Panc1 (cell line): Measurements from ENCODE around the gene PGPEP1. TPM values are rescaled to one million over a fixed set of nuclear protein-coding genes. Genes with fewer than 3 reads are reported as not detected.

Source experiments
- ATAC-seq: fragments of 200-7000 bp; cut with Tn5 transposase; 2 replicates; pipeline ENCODE4 v1.9.1; 2020; ENCODE audit warnings: mild to moderate bottlenecking, moderate library complexity
- BruUV-seq: library from RNA; stranded (reverse); fragments of 400-500 nt; replicated peaks from 2 replicates; lab custom pipeline; 2021; lab: Mats Ljungman, UMichigan
- CTCF ChIA-PET: fragments of 300-600 bp; sonication (Branson Sonifier 250); formaldehyde crosslinking; loops from one replicate; lab custom pipeline; 2022; ENCODE audit warnings: antibody characterized with exemption; lab: Charles Lee
- POLR2A ChIA-PET: fragments of 300-600 bp; sonication (Branson Sonifier 250); formaldehyde crosslinking; loops from one replicate; lab custom pipeline; 2022; ENCODE audit warnings: antibody characterized with exemption; lab: Charles Lee
- DNase-seq: peaks from one replicate; pipeline ENCODE4 v3.0.0-alpha.2; 2010; ENCODE audit warnings: low read depth, low spot score
- H3K27ac ChIP-seq: 2 replicates; pipeline ENCODE4 v1.5.1; 2011; ENCODE audit warnings: mild to moderate bottlenecking, low read length, inconsistent platforms
- H3K27me3 ChIP-seq: fragments of 200-500 bp; sonication (Bioruptor generic); 2 replicates; pipeline ENCODE4 v1.6.0; 2014; ENCODE audit warnings: low read length, inconsistent platforms; ENCODE audit not compliant: control insufficient read depth, insufficient read depth
- H3K36me3 ChIP-seq: fragments of 200-500 bp; sonication (Bioruptor generic); 2 replicates; pipeline ENCODE4 v1.5.1; 2014; ENCODE audit warnings: inconsistent platforms, mild to moderate bottlenecking, low read length, moderate library complexity; ENCODE audit not compliant: control insufficient read depth, insufficient read depth
- H3K4me1 ChIP-seq: 2 replicates; pipeline ENCODE4 v1.5.1; 2011; ENCODE audit warnings: inconsistent platforms, mild to moderate bottlenecking, low read length, moderate library complexity; ENCODE audit not compliant: control insufficient read depth, insufficient read depth
- H3K4me3 ChIP-seq, 2 experiments: 2 replicates each; pipeline ENCODE4 v1.5.1; 2011 to 2012; ENCODE audit warnings: low read depth in 2 of 2, low read length in 2 of 2, mild to moderate bottlenecking in 2 of 2, inconsistent platforms in 1 of 2, moderate library complexity in 1 of 2
- H3K9me3 ChIP-seq: fragments of 200-500 bp; sonication (Bioruptor generic); 2 replicates; pipeline ENCODE4 v1.5.1; 2014; ENCODE audit warnings: low read depth, mild to moderate bottlenecking, inconsistent platforms, low read length, moderate library complexity; ENCODE audit not compliant: control insufficient read depth, insufficient read depth
- POLR2AphosphoS5 ChIP-seq: IDR thresholded peaks from 2 replicates; pipeline ENCODE4 v1.6.1; 2012; ENCODE audit warnings: mild to moderate bottlenecking, low read depth, low read length, moderate library complexity
- SIN3A ChIP-seq: IDR thresholded peaks from 2 replicates; pipeline ENCODE4 v1.6.1; 2012; ENCODE audit warnings: low read depth, mild to moderate bottlenecking, low read length, moderate library complexity, borderline replicate concordance; ENCODE audit not compliant: insufficient read depth
- TCF7L2 ChIP-seq: IDR thresholded peaks from 2 replicates; pipeline ENCODE4 v1.6.1; 2011; ENCODE audit warnings: mild to moderate bottlenecking, low read depth, low read length, inconsistent platforms
- in situ Hi-C: cut with HindIII; loops from 2 replicates; pipeline ENCODE4 v1.10.0; 2016; ENCODE audit warnings: low sequenced_read_pairs, low pct_unique_long_range_greater_than_20kb
- intact Hi-C: fragments of 100-400 bp; cut with micrococcal nuclease; formaldehyde crosslinking; loops from one replicate; pipeline ENCODE4 v1.10.0; 2022; ENCODE audit not compliant: unreplicated experiment
- total RNA-seq: library from RNA; stranded (reverse); gene quantifications from one replicate; pipeline ENCODE4 v1.2.1, GENCODE V29; 2021; ENCODE audit not compliant: unreplicated experiment
- TF ChIP-seq, protein P1 (sequence below): fragments of 450-650 bp; IDR thresholded peaks from 2 replicates; pipeline ENCODE4 v1.5.1; 2017; ENCODE audit warnings: mild to moderate bottlenecking
- TF ChIP-seq, protein P2 (sequence below), 2 experiments: IDR thresholded peaks; 2 replicates each; pipeline ENCODE4 v1.6.1; 2011 to 2012; ENCODE audit warnings: low read depth in 2 of 2, control low read depth in 1 of 2, low read length in 1 of 2, mild to moderate bottlenecking in 1 of 2, moderate library complexity in 1 of 2; ENCODE audit not compliant: insufficient read depth in 1 of 2

Gene PGPEP1
- total RNA-seq, 1 experiment from 2014 or later, result 36.3 TPM

DNA sequence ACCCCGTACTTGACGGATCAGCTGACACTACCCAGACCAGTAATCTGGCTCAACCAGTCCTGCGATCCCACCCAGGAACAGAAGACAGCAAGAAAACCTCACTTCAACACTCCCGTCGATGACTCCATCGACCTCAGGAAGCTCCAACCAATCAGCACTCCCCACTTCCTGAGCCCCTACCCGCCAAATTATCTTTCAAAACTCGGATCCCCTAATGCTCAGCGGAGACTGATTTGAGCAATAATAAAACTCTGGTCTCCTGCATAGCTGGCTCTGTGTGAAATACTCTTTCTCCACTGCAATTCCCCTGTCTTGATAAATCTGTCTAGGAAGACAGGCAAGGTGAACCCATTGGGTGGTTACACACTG is 18.7 kb upstream of the PGPEP1 start:
- no peak for DNase-seq
- Histone ChIP-seq H3K27ac (peak overlapping the region; percentile 98), H3K36me3 (no peaks in the 10 kb centered on the region; the same call in 1 of the 2 replicates), H3K9me3 (no peaks in the 10 kb centered on the region), H3K4me1 (peaks cover 25% of the 10 kb centered on the region), H3K4me3 (peak overlapping the region; percentile 86 to 92), H3K27me3 (no peaks in the 10 kb centered on the region)
- ChIA-PET CTCF (interaction anchor here (0.6 kb wide), 1 partner anchor 90 kb away, joined by 6 read pairs; no protein-coding TSS in a partner anchor), POLR2A (no interaction called here)
- TF ChIP-seq, protein P1, sequence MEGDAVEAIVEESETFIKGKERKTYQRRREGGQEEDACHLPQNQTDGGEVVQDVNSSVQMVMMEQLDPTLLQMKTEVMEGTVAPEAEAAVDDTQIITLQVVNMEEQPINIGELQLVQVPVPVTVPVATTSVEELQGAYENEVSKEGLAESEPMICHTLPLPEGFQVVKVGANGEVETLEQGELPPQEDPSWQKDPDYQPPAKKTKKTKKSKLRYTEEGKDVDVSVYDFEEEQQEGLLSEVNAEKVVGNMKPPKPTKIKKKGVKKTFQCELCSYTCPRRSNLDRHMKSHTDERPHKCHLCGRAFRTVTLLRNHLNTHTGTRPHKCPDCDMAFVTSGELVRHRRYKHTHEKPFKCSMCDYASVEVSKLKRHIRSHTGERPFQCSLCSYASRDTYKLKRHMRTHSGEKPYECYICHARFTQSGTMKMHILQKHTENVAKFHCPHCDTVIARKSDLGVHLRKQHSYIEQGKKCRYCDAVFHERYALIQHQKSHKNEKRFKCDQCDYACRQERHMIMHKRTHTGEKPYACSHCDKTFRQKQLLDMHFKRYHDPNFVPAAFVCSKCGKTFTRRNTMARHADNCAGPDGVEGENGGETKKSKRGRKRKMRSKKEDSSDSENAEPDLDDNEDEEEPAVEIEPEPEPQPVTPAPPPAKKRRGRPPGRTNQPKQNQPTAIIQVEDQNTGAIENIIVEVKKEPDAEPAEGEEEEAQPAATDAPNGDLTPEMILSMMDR, result no peak
- TF ChIP-seq POLR2AphosphoS5, result no peak
- no peak for TF ChIP-seq TCF7L2
- no peak for TF ChIP-seq SIN3A
- TF ChIP-seq, protein P2, sequence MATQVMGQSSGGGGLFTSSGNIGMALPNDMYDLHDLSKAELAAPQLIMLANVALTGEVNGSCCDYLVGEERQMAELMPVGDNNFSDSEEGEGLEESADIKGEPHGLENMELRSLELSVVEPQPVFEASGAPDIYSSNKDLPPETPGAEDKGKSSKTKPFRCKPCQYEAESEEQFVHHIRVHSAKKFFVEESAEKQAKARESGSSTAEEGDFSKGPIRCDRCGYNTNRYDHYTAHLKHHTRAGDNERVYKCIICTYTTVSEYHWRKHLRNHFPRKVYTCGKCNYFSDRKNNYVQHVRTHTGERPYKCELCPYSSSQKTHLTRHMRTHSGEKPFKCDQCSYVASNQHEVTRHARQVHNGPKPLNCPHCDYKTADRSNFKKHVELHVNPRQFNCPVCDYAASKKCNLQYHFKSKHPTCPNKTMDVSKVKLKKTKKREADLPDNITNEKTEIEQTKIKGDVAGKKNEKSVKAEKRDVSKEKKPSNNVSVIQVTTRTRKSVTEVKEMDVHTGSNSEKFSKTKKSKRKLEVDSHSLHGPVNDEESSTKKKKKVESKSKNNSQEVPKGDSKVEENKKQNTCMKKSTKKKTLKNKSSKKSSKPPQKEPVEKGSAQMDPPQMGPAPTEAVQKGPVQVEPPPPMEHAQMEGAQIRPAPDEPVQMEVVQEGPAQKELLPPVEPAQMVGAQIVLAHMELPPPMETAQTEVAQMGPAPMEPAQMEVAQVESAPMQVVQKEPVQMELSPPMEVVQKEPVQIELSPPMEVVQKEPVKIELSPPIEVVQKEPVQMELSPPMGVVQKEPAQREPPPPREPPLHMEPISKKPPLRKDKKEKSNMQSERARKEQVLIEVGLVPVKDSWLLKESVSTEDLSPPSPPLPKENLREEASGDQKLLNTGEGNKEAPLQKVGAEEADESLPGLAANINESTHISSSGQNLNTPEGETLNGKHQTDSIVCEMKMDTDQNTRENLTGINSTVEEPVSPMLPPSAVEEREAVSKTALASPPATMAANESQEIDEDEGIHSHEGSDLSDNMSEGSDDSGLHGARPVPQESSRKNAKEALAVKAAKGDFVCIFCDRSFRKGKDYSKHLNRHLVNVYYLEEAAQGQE (IDR thresholded peaks at IDR 0.05; ENCODE audit: insufficient read depth in 1 of 2, low read depth in 2 of 2, low read length in 1 of 2), result no peak
- BruUV-seq, result no TSS peak
- no peak for ATAC-seq
- in situ Hi-C loops (no loop called here), intact Hi-C loops (loop anchor here (2.0 kb wide), 1 partner anchor 43 kb away; no protein-coding TSS in a partner anchor)

DNA sequence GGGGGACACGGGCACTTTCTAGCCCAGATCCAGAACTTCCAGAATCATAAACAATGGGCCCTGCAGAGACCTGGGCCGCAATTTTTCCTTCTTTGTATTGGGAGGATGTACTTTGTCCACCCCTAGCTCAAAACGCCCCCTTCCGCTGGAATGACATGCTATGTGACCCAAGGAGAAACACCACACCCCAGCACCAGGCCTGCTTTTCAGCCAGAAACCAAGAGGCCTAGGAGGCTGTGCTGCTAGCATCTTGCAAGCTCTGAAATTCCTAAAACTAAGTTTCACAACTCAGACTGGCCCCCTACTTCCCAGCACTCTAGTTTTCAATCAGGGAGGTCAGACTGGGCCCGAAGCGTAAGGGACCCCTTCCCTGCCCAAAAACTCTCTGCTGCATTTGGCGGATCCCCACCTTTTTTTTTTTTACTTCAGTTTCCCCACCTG is 18.1 kb upstream of the PGPEP1 start:
- CTCF ChIA-PET, result interaction anchor here (0.6 to 1.3 kb wide), 3 partner anchors 41 to 91 kb away, joined by 5 to 9 read pairs (median 6); partner anchors contain the start of gene JUND
- H3K27me3 ChIP-seq, result no peaks in the 10 kb centered on the region
- intact Hi-C loops, result no loop called here
- peak overlapping the region; percentile 98 for H3K27ac ChIP-seq
- POLR2A ChIA-PET, result interaction anchor here (0.8 to 0.9 kb wide), 3 partner anchors 17 to 42 kb away, joined by 3 to 5 read pairs (median 5); partner anchors contain the start of gene JUND
- TF ChIP-seq, protein P2 (IDR thresholded peaks at IDR 0.05; ENCODE audit: insufficient read depth in 1 of 2, low read depth in 2 of 2, low read length in 1 of 2), result no peak
- TF ChIP-seq, protein P1, result no peak
- TF ChIP-seq SIN3A, result no peak
- TF ChIP-seq TCF7L2, result no peak
- no peak for TF ChIP-seq POLR2AphosphoS5
- DNase-seq (no peak), ATAC-seq (no peak)
- H3K4me3 ChIP-seq, result peak overlapping the region; percentile 86 to 92
- TSS peak; percentile 85 for BruUV-seq
- no peaks in the 10 kb centered on the region; the same call in 1 of the 2 replicates for H3K36me3 ChIP-seq
- in situ Hi-C loops, result no loop called here
- H3K4me1 ChIP-seq, result peaks cover 25% of the 10 kb centered on the region
- H3K9me3 ChIP-seq, result no peaks in the 10 kb centered on the region
